Inflammatory macrophage treated with lipopolysaccharide for 4 hours (primary cell): ENCODE measurements around the gene SNCAIP.
"Not testable (repeated sequence)": the region's sequence is repeated elsewhere in the genome, so short reads cannot be mapped to it uniquely, and the experiment has no call there.

ENCODE experiments used
- DNase-seq: peaks from one replicate; pipeline ENCODE4 v3.0.0-alpha.2; 2020

The SNCAIP gene

DNA sequence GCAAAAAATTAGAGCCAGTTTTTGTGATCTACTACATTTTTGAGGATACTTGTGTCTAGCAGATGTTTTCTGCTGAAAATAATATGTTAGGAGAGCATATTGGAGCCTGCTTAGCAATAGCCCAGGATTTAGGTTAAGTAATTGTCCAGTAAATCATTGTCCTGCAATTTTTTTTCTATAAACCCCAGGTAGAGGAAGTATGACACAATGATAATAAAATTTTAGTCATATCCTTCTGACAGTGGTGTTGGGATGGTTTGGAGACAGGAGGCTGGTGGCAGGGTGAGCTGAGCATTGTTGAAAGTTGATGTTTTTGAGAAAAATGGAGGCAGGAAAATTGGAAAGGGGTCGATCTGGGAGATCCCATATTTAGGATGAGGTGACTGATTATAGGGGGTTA, 3.5 kb downstream of the SNCAIP start:
- no peak for DNase-seq

DNA sequence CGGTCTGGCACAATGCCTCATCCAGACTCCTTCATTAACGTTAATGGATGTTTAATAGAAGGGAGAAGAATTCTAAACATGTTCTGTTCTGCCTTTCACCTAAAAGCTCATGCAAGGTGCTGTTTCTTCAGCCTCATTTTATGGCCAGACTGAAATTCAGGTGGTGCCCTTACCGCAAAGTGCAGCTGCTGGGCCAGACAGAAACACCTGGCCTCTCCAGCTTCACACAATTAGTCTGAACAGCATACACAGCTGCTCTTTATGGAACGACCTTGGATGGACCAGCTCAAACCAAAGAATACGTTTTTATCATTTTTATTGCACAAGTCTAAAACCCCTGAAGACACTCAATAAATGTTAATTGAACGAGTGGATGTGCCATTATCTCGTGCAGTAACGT, 4.6 kb downstream of the SNCAIP start:
- no peak for DNase-seq

DNA sequence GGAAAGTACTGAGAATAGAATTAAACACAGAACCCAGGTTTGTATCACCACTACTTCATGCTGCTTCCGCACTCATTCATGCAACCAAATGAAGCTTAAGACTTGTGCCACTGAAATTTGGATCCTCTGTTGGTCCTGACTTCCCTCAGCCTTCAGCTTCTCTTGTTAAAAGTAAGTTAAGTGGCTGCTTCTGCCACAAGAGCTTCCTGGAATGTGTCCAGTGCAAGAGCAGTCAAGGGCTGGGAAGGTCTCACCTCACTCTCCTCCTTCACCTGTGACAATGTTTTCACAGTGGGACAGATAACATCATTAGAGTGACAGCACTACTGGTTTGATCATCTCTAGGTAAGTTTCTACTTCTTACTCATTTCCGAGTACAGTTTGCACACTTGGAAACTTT, 7.9 kb downstream of the SNCAIP start:
- no peak for DNase-seq

DNA sequence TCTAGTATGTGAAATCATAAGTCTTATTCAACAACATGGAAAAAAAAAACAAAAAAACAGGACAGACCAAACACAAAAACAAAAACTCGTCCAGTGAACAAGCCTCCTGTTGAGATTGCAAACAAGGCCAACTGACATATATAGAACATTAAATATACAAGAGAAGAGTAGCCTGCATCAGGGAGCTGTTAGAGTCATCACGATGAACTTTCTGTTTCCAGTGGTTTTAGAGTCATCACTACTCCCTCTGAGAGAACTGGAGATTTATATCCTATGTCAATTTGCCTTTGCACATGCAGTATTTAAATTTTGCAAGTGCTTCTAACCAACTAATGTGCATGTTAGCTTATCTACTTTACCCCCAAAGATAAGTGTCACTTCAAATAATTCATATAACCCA, 9.9 kb downstream of the SNCAIP start:
- DNase-seq = no peak

DNA sequence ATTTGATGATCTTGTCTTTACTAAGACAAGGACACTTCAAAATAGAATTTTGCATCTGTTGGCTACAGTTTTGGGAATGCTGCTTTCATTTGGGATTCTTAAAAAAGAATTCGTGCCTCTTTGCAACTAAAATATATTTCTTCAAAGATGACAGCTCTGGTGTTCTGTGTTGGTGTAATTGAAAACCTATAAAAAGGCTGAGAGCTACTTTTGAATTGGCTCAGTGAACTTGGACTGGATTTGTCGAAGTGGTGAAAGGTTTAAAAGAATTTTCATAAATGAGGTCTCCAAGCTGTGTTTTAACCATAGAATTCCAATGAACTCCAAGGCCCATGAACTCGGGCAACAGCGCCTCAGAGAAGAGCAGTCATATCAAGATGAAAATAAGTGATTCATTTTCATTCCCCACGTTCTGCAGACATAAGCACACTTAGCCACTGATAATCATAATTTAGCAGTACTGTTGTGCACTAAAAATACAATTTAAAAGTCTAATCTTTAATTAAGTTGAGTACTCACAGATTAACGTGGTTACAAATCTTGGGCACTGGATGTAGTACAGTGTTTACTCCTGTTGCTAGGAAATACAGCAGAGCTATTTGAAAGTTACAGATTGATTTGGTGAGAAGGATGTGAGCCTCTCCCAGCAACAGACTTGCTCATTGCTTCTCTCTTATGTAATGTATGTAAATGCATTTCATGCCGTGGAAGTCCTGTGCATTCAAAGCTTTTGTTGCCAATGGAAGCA, 10.9 kb downstream of the SNCAIP start:
- DNase-seq = no peak

DNA sequence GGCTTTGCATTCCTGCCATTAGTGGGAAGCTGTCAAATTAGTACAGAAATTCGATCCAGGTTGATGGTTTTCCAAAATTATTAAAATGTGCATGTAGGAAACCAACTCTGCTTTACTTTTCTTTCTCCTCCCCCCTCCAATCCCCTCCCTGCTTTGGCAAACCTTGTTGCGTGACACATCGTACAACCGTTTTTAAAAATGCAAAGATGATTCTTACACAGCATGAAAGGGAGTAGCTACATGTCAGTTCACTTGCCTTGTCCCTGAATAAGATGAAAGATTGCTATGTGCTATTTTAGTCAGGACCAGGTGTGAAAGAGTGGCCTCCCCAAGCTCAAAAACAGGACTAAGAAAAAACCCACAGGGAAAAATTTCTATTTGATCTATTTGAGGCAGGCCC, 11.7 kb downstream of the SNCAIP start:
- DNase-seq = no peak

DNA sequence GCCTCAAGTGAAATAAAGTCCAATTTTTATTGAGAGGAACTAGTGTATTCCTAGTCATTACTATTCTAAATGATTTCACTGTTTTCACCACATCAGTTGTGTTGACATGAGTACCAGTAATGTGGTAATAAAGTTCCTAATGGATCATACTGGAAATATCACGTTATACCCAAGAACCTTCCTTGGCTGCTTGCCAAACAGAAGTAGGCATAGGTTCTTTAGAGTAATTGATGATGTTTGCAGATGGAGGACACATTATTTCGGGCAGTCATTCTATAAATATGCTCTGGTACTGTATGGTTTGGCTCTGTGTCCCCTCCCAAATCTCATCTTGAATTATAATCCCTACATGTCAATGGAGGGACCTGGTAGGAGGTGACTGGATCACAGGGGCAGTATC, 15.1 kb downstream of the SNCAIP start:
- no peak for DNase-seq

DNA sequence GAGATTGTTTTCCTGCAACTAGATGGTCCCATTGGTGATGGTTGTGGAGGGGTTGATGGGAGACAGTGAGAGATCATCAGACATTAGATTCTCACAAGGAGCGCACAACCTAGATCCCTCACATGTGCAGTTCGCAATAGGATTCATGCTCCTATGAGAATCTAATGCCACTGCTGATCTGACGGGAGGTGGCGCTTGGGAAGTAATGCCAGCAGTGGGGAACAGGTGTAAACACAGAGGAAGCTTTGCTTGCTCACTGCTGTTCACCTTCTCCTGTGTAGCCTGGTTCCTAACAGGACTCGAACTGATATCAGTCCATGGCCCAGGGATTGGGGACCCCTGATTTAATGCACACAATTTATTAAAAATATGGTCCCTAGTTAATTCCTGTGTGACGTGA, 18.8 kb downstream of the SNCAIP start:
- no peak for DNase-seq

DNA sequence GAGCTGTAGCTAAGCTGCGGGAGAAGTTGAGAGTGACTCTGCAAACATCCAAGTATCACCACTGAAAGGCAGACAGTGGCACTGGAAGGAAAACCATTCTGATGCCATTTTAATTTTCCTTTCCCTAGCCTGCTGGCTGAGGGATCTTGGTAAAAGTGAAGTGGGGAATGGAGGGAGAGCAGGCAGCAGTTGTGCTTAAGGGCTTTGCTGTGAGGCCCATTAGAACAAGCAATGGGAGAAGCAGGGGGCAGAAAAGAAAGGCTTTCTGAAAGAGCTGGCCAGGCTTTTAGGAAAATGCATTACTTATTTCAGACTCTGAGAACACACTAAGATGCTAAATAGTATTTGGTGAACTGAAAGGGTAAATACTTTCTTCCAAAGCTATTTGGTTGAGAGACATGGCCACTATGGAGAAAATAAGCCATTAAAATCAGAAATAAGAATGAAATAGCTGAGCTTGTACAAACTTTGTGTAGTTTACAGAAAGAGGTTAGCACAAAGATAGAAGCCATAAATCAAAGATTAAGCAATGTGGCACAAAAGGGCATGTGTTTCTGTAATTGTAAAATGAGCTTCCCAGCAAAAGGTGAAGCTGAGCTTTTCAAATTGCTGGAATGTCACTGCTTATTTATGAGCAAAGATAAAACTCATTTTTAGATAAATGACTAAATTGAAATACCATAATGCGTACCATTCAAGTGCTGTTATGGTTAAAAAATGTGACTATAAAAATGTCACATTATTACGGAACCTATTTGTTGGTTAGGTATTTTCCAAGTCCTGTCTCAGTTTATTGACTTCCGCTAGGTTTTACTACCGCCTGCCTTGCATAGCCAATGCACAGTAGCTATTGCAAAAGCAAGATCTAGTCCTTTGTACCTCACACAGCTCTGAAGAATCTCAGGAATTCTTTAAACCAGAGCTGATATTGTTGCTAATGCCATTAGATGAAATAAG, 20.8 kb downstream of the SNCAIP start:
- no peak for DNase-seq

DNA sequence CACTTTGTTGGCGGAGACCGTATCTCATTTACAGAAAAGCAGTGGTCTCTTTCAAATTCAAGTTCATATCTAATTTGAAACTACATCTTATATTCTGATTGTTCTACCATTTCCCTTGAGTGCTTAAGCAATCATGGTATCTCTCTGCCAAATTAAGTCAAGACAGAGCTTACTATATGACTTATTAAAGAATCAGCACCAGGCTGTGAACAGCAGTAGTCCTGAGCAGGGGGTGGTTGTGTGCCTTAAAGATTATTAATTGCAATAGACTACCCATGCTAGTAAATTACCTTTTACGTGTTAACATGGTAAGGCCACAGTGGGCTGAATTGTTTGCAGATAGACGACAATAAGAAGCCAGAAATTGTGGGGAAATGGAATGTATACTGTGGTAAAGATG, 21.5 kb downstream of the SNCAIP start:
- no peak for DNase-seq

DNA sequence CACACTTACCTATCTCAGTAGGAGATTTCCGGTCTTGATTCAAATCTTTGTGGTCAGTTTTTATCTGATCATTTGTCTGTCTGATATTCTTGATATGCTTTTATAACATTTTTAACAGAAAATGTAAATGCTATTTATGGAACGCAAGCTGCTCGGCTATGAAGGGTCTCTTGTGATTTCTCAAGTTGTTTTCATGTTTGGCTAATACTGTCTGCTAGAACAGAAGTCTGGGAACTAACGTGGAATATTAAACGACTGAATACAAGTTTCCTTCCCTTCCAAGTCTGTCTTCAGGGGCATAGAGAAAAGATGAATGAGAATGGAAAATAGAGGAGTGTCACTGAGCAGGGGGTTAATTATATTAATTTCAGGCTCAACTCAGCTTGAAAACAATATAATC, 27.6 kb downstream of the SNCAIP start:
- no peak for DNase-seq

DNA sequence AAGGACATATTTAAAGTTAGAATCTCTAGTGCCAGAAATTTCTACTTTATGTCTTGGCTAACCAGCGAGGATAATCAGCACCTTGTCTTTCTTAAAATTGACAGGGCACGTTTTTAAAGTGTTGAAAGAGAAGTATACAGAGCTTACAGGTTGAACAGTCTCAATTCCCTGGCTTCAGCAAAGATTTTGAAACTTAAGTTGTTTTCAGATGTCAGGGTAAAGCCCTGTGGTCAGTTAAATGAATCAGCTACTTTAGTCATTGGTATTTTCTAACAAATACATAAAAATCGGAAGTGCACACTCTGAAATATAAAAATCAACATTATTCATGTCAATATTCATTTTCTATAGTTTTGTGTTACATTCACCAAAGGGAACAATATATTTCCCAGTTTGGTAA, 29.1 kb downstream of the SNCAIP start:
- DNase-seq = no peak

DNA sequence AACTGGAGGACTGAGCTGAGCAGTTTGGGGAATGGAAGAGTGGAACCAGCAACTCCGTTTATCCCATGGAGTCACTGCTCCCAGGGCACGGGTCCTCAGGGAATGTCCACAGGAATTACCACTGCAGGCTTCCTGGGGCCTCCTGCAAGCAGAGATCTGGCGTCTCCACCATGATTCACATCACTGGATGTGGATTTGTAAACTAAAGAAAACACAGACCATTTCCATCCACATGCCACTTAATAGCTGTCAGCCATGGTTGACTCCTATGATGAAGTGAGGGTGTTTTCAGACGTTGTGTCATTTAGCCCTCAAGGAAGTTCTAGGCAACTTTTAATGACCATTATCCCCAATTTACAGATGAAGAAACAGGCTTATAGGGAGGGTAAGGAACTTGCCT, 30.2 kb downstream of the SNCAIP start:
- no peak for DNase-seq

DNA sequence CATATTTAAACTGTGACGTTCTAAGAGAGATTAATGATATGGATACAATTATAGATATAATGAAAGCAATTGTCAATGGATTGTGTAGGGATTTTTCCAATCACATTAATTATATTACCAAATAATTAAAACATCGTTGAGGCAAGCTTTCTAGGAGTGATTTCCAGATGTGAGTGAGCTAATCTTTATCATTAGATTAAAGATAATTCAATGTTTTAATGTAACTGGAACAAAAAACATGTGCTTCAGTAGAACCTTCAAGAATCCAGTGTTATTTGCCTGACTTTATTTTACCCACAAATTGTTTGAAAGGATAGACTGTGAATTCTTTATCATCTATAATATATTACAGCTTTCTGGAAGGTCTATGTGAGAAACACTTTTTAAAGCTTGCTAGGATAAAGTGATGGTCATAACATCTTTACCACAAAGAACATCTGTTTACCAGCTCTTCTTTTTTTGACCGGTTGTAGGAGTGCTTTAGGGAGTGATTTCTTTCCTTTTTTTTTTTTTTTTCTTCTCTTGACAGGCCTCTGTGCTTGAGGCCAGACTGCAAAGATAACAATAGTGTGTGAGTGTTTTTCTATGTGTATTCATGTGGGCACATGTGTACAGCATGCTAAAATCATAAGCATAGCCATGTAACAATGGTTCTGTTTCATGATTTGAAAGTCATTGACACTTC, 35.0 kb downstream of the SNCAIP start:
- no peak for DNase-seq

DNA sequence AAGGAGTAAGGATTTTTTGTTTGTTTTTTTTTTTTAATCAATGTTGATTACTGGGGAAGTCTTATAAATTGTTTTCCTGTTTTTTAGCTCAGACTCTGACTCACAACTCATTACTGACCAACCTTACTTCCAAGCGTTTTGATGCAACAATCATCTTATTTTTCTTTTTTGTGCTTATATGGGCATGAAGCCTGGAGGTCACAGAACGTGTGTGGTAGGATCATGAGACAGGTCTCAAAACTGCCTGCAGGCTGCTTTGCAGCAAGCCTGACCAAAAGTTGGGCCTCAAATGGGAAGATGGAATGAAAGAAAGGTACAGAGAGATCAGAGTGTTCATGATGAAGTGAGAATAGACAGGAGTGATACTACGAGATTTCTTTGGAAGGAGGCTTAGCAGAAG, 38.5 kb downstream of the SNCAIP start:
- DNase-seq = no peak

DNA sequence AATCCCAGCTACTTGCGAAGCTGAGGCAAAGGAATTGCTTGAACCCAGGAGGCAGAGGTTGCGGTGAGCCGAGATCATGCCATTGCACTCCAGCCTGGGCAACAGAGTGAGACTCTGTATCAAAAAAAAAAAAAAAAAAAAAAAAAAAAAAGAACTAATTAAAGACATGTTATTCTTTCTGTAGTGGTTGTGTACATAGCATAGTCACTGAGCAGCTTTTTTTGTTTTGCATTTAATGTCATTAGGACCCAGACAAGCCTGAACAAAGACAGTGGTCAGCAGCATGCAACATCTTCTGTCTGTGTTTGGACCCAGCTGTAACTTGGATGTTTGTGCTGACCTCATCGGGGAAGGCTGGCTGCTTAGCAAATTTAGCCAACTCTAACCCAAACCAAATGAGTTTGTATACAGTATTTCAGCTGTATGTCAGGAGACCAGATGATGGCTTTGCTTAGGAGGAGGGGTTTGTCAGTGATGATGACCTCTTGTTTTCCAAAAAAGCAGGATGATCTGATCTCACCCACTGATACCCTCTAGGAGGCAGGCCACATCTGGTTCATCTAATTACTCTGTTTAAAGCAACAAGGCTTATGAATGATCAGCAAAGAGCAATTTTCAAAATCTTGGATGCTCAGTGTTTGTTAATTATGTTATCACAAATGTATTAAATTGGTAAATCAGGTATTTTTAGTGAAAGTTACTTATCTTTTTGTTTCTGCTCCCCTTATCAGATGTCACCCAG, 39.5 kb downstream of the SNCAIP start:
- DNase-seq = no peak

DNA sequence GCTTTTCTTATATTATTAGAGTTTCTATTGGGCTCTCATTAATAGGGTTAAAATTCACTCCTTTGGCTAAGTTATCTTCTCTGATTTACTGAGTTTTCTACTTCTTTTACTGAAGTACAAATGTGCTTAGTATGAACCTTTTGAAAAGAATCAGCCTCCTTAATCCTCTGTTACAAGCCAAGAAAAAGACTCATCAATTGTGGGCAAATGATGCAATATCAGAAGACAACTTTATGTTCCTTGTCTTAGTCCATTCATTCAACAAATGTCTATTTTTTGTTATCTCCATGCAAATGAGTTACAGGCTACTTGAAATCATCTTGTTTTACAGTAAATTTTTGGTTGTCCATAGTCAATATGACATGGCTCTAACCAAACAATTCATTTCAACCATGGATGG, 40.3 kb downstream of the SNCAIP start:
- DNase-seq = no peak

DNA sequence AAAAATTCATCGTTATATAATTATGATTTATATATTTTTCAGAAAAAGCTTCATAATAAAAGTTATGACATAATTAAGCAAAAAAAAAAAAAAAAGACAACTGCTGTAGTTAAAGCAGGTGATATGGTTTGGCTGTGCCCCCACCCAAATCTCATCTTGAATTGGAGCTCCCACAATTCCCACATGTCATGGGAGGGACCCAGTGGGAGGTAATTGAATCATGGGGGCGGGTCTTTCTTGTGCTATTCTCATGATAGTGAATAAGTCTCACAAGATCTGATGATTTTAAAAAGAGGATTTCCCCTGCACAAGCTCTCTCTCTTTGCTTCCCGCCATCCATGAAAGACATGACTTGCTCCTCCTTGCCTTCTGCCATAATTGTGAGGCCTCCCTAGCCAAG, 41.3 kb downstream of the SNCAIP start:
- DNase-seq = not testable (repeated sequence)

DNA sequence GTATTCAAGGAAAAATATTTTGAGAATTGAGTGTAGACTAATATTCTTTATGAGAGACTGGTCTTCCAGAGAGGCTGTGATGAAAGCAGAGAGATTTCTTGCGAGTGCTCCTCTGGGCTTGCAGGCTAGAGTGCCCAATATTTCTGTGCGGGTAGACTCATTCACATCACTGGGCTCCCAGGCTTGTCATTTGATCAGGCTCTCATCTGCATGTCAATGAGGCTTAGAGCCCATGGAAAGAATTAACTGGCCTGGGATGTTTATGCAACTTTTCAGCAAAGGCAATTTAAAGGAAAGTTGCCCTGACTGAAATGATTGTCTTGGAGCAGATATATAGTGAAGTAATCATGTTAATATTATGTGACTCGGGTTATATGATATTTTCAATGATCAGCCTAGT, 42.3 kb downstream of the SNCAIP start:
- no peak for DNase-seq

DNA sequence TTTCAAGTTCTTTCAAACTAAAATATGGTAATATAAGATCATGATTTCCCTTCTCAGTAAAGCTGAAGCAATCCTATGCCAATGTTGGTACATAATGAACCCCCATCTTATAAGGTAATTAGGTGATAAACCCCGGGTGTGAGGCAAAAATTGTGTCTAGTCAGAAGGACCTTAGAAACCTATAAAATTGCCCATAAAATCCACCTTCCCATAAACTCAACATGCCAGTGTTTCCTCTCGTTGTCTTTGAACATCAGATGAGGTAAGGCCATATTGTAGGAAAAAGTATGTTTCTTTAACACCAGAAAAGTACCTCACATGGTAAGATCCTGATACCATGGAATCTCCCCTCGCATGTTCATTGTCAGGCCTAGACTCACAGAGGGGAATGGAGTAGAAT, 43.3 kb downstream of the SNCAIP start:
- DNase-seq = no peak

DNA sequence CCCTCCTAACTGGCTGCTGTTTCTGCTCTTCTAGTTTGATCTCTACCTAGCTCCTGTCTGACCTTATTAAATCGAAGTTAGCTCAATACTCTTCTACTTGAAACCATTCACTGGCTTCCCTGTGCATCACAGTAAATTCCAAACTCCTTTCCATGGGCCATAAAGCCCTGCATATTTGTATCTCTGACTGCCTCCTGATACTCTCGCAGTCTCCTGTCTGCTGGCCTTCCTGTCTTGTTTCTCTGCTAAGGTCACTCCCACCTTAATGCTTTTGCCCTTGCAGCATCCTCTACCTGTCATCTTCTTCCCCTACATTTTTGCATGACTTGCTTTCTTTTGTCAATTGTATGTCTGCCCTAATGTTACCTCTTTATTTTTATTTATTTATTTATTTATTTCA, 44.8 kb downstream of the SNCAIP start:
- no peak for DNase-seq

DNA sequence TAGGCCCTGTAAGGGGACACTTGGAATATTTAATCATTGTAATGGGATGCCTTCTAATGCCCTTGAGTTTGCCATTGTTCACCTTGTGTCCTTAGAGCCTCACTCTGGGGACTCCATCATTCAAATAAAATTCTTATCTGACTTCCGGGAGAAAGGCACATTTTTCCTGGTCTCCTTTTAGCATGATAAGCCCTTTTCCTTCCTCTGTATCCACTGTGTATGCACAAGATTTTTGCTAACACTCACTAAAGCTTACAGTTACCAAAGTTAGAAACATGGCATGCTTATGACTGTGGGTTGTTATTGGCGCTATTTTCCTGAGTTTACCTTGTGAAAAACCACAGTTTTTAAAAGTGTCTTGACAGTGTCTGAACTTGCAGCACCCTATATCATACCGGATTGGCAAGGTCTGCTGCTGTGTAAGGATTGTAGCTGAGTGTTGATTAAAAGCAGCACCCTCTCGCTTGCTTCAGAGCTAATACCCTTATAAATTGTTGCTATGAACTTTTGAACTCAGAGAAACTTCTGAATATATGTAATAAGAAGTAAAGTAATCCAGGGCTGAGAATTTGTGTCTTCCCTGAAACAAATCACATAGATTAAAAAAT, 46.4 kb downstream of the SNCAIP start:
- no peak for DNase-seq

DNA sequence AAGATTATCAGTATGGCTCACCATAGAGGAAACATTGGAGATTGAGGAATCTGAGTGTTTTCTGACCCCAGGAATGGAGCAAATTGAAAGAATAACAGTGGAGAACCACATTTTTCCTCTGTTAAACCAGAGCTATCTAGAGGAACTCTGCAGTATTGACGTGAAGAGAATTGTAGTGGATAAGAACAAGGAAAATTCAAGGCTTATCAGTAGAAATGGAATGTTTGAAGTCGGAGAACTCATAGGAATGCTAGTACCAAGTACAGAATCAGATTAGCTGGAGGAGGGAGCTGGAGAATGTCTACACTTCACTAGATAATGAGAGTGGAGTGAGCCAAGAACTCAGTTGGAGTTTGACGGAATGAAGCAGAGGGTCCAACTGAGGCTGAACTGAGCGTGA, 50.3 kb downstream of the SNCAIP start:
- no peak for DNase-seq
